Mucosa of gallbladder (tissue), 1 donor: Measurements from ENCODE around the gene TTC33. TPM values are rescaled to one million over a fixed set of nuclear protein-coding genes. Genes with fewer than 3 reads are reported as not detected.
A peak's percentile ranks its signal among the peaks of the same experiment; 100 is the strongest.
"Not testable (repeated sequence)": the region's sequence is repeated elsewhere in the genome, so short reads cannot be mapped to it uniquely, and the experiment has no call there.

Experiments used
- DNase-seq: peaks from one replicate; pipeline ENCODE4 v3.0.0-alpha.2; 2020; ENCODE audit warnings: low spot score
- total RNA-seq: library from RNA; stranded (reverse); gene quantifications from one replicate; pipeline ENCODE4 v1.2.1, GENCODE V29; 2021
- donor health status: DM: no; HTN: no; CAD: no.

TTC33 gene
- total RNA-seq, 1 donor from 2014 or later = 17.6 TPM

GRCh38 chr5:40679913-40680681 is 75.7 kb downstream of the TTC33 start, which contains the start of gene PTGER4:
Gene PTGER4, plus strand, starts transcription at chr5:40679915. Its CDS starts 1,079 bp downstream, at chr5:40680994.
- DNase-seq = no peak

GRCh38 chr5:40679148-40679912 is 76.4 kb downstream of the TTC33 start:
- peak; percentile 93 for DNase-seq

GRCh38 chr5:40678460-40679147 is 77.2 kb downstream of the TTC33 start:
- no peak for DNase-seq

- no peak for DNase-seq
Observed at GRCh38 chr5:40678026-40678425, 77.7 kb downstream of the TTC33 start.

GRCh38 chr5:40677456-40677855 is 78.3 kb downstream of the TTC33 start:
- no peak for DNase-seq

- DNase-seq = no peak
Observed at GRCh38 chr5:40676613-40677343, 79.0 kb downstream of the TTC33 start.

GRCh38 chr5:40675396-40676133 is 80.2 kb downstream of the TTC33 start:
- DNase-seq = no peak

- no peak for DNase-seq
Observed at GRCh38 chr5:40674661-40675235, 81.0 kb downstream of the TTC33 start.

- DNase-seq = no peak
Observed at GRCh38 chr5:40672425-40672824, 83.3 kb downstream of the TTC33 start.

- DNase-seq = no peak
Observed at GRCh38 chr5:40669606-40670390, 86.0 kb downstream of the TTC33 start.

GRCh38 chr5:40667161-40667663 is 88.5 kb downstream of the TTC33 start:
- DNase-seq = no peak

- no peak for DNase-seq
Observed at GRCh38 chr5:40666657-40667056, 89.1 kb downstream of the TTC33 start.

- DNase-seq = no peak
Observed at GRCh38 chr5:40665635-40666298, 90.0 kb downstream of the TTC33 start.

- DNase-seq = no peak
Observed at GRCh38 chr5:40660751-40661150, 95.0 kb downstream of the TTC33 start.

GRCh38 chr5:40656766-40657165 is 99.0 kb downstream of the TTC33 start:
- DNase-seq = no peak

GRCh38 chr5:40656091-40656490 is 99.7 kb downstream of the TTC33 start:
- DNase-seq = not testable (repeated sequence)

- DNase-seq = no peak
Observed at GRCh38 chr5:40655138-40655537, 100.6 kb downstream of the TTC33 start.

- DNase-seq = no peak
Observed at GRCh38 chr5:40654377-40654991, 101.3 kb downstream of the TTC33 start.
